ENCODE results near the gene MEGF11. TPM values are rescaled to one million over a fixed set of nuclear protein-coding genes. Genes with fewer than 3 reads are reported as not detected.

MEGF11 gene
- total RNA-seq, 1 experiment from 2014 or later: 2.3 TPM

- no peaks in the 10 kb centered on the region for H3K36me3 ChIP-seq (ENCODE audit: control insufficient read depth in 1 of 2, insufficient read depth in 2 of 2, low read length in 2 of 2)
- H3K4me1 ChIP-seq (ENCODE audit: control insufficient read depth in 1 of 2, insufficient read depth in 2 of 2, low read length in 2 of 2): no peaks in the 10 kb centered on the region; a peak in 1 of 4 replicates
- H4K20me1 ChIP-seq (ENCODE audit: insufficient read depth): no peaks in the 10 kb centered on the region
- ChIA-PET RAD21 (ENCODE audit: low non-redundant PET in 1 of 2, low total read pairs in 2 of 2, uncharacterized antibody in 2 of 2, unreplicated experiment in 2 of 2) (no interaction called here), POLR2A (no interaction called here), CTCF (no interaction called here)
- H3K27ac ChIP-seq (ENCODE audit: low read depth, low read length): no peak overlapping the region
- no TSS peak for BruUV-seq (replicated peaks)
- no peak overlapping the region for H2AFZ ChIP-seq (ENCODE audit: low read depth, low read length, poor library complexity, severe bottlenecking)
- H3K4me2 ChIP-seq (ENCODE audit: low read length): no peak overlapping the region
- no peak for ATAC-seq
- no peak overlapping the region for H3K4me3 ChIP-seq (replicated peaks in 1 of 2; ENCODE audit: low read depth in 1 of 2, low read length in 2 of 2)
- no peaks in the 10 kb centered on the region for H3K27me3 ChIP-seq (ENCODE audit: insufficient read depth, low read length)
- no peak for DNase-seq (ENCODE audit: low read depth, low spot score)
- intact Hi-C loops (cut with micrococcal nuclease): no loop called here
- H3K9me2 ChIP-seq (ENCODE audit: insufficient read depth): no peaks in the 10 kb centered on the region
- no peaks in the 10 kb centered on the region for H3K79me2 ChIP-seq (ENCODE audit: insufficient read depth, low read length)
- no peaks in the 10 kb centered on the region for H3K9me3 ChIP-seq (ENCODE audit: control insufficient read depth in 1 of 2, insufficient read depth in 1 of 2, low read depth in 1 of 2, low read length in 2 of 2)
- H3K9ac ChIP-seq (ENCODE audit: low read length): no peak overlapping the region
- TF ChIP-seq EGR1 (IDR thresholded peaks at IDR 0.05; ENCODE audit: low read depth) (no peak), ZBTB33 (IDR thresholded peaks at IDR 0.05; ENCODE audit: extremely low read depth, insufficient replicate concordance, low read length) (no peak), RAD21 (IDR thresholded peaks at IDR 0.05; ENCODE audit: low read depth) (no peak), JUND (IDR thresholded peaks at IDR 0.05) (no peak)
Observed at GRCh38 chr15:66144978-66145725, 108.4 kb downstream of the MEGF11 start.

DNA sequence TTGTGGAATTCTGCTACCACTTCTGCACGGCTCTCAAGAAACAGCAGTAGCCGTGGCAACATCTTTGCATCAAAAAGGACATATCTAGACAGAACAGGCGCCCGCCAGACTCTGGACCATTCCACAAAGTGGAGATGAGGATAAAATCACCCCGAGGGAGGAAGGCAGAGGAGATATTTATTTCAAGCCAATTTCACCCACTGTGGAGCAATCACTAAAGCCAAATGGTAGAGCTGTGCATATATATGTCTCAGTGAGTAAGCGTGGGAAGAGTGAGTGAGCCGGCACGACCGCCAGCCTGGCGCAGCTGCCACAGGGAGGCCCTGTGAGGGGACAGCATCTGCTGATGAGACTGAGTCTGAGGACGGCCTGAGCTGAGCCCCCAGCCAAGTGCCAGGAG, 111.3 kb downstream of the MEGF11 start:
- Histone ChIP-seq H3K4me2 (ENCODE audit: low read length) (no peak overlapping the region), H3K9me3 (ENCODE audit: control insufficient read depth in 1 of 2, insufficient read depth in 1 of 2, low read depth in 1 of 2, low read length in 2 of 2) (no peaks in the 10 kb centered on the region), H3K9me2 (ENCODE audit: insufficient read depth) (no peaks in the 10 kb centered on the region), H3K9ac (ENCODE audit: low read length) (no peak overlapping the region), H2AFZ (ENCODE audit: low read depth, low read length, poor library complexity, severe bottlenecking) (no peak overlapping the region), H3K27ac (ENCODE audit: low read depth, low read length) (no peak overlapping the region), H4K20me1 (ENCODE audit: insufficient read depth) (no peaks in the 10 kb centered on the region), H3K36me3 (ENCODE audit: control insufficient read depth in 1 of 2, insufficient read depth in 2 of 2, low read length in 2 of 2) (no peaks in the 10 kb centered on the region), H3K79me2 (ENCODE audit: insufficient read depth, low read length) (no peaks in the 10 kb centered on the region), H3K4me3 (replicated peaks in 1 of 2; ENCODE audit: low read depth in 1 of 2, low read length in 2 of 2) (no peak overlapping the region), H3K27me3 (ENCODE audit: insufficient read depth, low read length) (no peaks in the 10 kb centered on the region), H3K4me1 (ENCODE audit: control insufficient read depth in 1 of 2, insufficient read depth in 2 of 2, low read length in 2 of 2) (no peaks in the 10 kb centered on the region)
- ChIA-PET POLR2A (no interaction called here), CTCF (no interaction called here), RAD21 (ENCODE audit: low non-redundant PET in 1 of 2, low total read pairs in 2 of 2, uncharacterized antibody in 2 of 2, unreplicated experiment in 2 of 2) (no interaction called here)
- DNase-seq (ENCODE audit: low read depth, low spot score): no peak
- no TSS peak for BruUV-seq (replicated peaks)
- no peak for ATAC-seq
- intact Hi-C loops (cut with micrococcal nuclease): no loop called here
- TF ChIP-seq POLR2A (IDR thresholded peaks at IDR 0.05; ENCODE audit: borderline replicate concordance, extremely low read depth, insufficient read depth, insufficient read length): no peak
- TF ChIP-seq EZH2phosphoT487 (IDR thresholded peaks at IDR 0.05; ENCODE audit: borderline replicate concordance): no peak
- TF ChIP-seq CEBPB (IDR thresholded peaks at IDR 0.05; ENCODE audit: low read depth): no peak
- TF ChIP-seq SP1 (IDR thresholded peaks at IDR 0.05; ENCODE audit: low read depth): no peak
- no peak for TF ChIP-seq REST (IDR thresholded peaks at IDR 0.05; ENCODE audit: low read depth)
- no peak for TF ChIP-seq TCF7L2 (IDR thresholded peaks at IDR 0.05; ENCODE audit: borderline replicate concordance, extremely low read depth, insufficient read depth, insufficient read length)
- TF ChIP-seq YY1 (IDR thresholded peaks at IDR 0.05; ENCODE audit: extremely low read depth, insufficient replicate concordance, low read depth, low read length): no peak
- no peak for TF ChIP-seq ELF1 (IDR thresholded peaks at IDR 0.05; ENCODE audit: borderline replicate concordance, low read depth)
- no peak for TF ChIP-seq ZBTB33 (IDR thresholded peaks at IDR 0.05; ENCODE audit: extremely low read depth, insufficient replicate concordance, low read length)
